Putamen (tissue), 1 donor: ENCODE measurements around the gene DKKL1.

Experiments
- DNase-seq: peaks from one replicate; pipeline ENCODE4 v3.0.0-alpha.2; 2016; ENCODE audit warnings: low spot score

The DKKL1 gene

DNA sequence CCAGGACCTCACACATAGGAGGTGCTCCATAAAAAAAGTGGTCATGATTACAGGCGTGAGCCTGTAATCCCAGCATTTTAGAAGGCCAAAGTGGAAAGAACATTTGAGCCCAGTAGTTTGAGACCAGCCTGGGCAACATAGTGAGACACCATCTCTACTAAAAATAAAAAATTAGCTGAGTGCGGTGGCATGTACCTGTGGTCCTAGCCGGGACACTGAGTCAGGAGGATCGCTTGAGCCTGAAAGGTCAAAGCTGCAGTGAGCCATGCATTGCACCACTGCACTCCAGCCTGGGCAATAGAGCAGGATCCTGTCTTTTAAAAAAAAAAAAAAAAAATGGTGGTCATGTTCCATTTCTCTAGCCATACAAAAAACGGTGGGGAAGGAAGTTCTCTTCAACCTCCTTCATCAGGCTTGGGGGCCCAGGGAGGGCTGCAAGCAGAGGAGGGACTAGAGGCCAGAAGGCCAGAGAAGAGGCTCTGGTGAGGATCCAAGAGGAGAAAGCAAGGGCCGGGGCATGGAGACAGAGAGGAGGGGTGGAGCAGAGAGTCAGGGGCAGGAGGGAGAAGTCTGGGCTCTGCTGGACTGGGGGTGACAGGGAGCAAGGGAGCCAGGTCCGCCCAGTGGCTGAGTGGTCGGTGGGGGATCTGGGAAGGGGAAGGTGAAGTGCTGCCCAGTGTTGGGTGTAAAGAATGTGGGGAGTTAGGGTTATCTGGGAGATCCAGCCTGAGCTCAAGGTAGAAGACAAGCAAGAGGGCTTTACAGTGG is 33.2 kb downstream of the DKKL1 start:
- no peak for DNase-seq

DNA sequence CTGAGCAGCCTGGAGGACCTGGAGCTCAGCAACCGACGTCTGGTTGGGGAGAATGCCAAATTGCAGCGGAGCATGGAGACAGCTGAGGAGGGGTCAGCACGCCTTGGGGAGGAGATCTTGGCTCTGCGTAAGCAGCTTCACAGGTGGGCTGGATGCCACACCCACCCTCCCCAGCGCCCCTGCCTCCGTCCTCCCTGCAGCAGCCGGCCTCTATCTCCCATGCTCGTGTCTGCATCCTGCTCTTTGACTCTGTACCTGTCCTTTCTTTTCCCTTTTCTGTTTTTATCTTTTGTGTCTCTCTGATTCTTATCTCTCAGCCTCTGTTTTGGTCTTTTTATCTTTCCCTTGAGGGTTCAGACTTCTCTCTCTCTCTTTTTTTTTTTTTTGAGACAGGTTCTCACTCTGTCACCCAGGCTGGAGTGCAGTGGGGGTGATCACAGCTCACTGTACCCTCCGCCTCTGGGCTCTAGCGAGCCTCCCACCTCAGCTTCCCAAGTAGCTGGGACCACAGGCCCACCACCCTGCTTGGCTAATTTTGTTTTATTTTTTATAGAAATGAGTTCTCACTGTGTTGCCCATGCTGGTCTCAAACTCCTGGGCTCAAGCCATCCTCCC is 34.4 kb downstream of the DKKL1 start:
- no peak for DNase-seq

DNA sequence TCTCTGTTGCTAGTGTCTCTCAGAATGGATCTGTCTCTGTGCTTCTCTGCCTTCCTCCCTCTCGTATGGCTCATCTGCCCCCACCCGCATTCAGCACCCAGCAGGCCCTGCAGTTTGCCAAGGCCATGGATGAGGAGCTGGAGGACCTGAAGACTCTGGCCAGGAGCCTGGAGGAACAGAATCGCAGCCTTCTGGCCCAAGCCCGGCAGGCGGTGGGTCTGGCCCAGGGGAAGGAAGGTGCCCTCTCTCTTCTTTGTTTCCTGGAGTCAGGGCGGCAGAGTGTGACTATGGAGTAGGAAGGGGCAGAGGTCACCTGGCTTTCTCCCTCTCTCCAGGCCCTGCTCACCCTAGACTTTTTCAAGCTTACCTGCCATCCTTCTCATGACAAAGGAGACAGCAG is 35.3 kb downstream of the DKKL1 start:
- DNase-seq = no peak

DNA sequence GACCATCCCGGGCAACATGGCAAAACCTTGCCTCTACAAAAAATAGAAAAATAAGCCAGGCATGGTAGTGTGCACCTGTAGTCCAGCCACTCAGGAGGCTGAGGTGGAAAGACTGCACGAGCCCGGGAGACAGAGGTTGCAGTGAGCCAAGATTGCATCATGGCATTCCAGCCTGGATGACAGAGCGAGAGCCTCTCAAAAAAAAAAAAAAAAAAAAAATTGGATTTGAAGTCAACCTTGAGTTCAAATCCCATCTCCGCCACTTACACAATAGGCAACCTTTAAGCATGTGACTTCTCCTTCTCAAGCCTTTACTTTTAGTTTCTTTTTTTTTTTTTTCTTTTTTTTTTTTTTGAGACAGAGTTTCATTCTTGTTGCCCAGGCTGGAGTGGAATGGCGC is 36.4 kb downstream of the DKKL1 start:
- DNase-seq = no peak

- DNase-seq = no peak
Measured at GRCh38 chr19:49403404-49404187, 39.9 kb downstream of the DKKL1 start.

DNA sequence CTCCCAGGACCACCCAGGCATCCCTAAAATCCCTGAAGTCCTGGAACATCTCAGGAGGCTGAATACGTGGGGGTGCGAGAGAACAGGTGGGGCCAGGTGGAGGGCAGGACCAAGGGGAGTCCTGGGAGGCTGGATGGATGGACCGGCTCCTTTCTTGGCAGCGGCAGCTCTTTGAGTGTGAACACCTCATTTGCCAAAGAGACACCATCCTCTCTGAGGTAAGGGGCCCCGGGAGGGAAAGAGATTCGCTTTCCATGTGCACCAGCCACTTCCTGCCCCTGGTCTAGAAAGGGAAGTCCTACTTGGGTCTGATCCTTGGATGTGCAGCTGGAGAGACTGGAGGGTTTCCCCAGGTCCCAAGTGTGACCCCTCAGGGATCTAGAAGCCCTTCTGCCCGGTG is 43.4 kb downstream of the DKKL1 start:
- DNase-seq = no peak

GRCh38 chr19:49407482-49408015 is 43.9 kb downstream of the DKKL1 start:
- DNase-seq = no peak

GRCh38 chr19:49408816-49409440 is 45.3 kb downstream of the DKKL1 start:
- DNase-seq = no peak

DNA sequence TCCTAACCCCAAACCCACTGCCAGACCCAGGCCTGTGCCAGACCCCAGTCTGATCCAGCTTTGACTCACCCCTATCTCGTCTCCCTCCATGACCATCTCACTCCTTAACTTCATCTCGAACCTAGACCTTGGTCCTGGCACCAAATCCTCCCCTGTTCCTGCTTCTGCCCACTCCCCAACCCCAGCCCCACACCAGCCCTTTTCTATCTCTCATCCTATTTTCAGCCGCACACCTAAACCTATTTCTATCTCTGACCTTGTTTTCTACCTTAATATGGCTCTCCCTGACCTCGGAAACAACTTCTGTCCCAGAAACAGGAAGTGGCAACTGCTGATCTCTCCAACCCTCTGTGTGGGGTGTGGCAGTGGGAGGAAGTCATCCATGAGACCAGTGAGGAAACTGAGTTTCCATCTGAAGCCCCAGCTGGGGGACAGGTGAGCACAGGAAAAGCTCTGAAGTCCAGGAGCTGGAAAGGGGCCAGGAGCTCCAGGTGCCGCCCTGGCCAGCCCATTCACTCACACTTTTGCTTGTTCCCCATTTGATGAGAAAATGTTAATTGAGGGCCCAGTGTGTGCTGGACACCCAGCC is 45.9 kb downstream of the DKKL1 start:
- DNase-seq = no peak

DNA sequence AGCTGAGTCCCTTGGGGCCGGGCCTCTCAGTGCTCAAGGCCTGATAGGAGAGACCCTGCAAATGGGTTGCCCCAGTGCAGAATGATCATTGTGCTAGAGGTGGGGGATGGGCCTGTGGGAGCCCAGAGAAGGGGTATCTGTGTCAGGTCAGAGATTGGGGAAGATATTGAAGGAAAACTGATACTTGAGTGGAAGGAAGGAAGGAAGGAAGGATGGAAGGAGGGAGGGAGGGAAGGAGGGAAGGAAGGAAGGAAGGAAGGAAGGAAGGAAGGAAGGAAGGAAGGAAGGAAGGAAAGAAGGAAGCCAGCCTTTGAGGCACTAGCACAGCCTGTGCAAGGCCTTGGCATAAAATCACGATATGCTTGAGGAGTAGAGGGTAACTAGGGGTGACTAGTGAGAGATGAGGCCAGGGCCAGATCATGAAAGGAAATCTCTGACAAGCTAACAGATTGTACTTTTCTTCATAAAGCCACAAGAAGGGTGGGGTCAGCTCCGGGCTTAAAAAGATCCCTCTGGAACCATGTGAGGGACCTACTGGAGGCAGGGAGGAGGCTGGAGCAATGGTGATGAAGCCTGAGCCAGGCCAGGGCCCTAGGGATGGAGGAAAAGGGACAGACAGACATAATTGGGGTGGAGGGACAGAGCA is 48.1 kb downstream of the DKKL1 start:
- no peak for DNase-seq

DNA sequence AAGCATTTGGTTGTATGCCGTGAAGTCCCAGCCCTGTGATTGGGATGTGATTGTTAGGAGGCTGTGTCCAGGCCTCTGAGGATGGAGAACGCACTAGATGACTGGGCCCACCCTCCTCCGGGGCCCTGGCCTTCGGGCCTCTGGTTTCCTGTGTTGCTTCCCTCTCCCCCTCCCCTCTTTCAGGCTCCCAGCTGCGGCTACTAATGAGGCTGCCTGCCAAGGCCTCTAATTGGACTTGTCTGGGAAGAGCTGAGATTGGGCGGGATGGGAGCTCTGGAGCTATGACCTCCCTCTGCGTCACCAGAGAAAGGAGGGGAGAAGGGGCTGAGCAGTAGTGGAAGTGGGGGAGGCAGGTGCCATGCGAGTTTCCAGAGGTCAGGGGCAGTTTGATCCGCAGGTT is 49.7 kb downstream of the DKKL1 start:
- no peak for DNase-seq

- DNase-seq = no peak
Measured at GRCh38 chr19:49414256-49414655, 50.6 kb downstream of the DKKL1 start.

DNA sequence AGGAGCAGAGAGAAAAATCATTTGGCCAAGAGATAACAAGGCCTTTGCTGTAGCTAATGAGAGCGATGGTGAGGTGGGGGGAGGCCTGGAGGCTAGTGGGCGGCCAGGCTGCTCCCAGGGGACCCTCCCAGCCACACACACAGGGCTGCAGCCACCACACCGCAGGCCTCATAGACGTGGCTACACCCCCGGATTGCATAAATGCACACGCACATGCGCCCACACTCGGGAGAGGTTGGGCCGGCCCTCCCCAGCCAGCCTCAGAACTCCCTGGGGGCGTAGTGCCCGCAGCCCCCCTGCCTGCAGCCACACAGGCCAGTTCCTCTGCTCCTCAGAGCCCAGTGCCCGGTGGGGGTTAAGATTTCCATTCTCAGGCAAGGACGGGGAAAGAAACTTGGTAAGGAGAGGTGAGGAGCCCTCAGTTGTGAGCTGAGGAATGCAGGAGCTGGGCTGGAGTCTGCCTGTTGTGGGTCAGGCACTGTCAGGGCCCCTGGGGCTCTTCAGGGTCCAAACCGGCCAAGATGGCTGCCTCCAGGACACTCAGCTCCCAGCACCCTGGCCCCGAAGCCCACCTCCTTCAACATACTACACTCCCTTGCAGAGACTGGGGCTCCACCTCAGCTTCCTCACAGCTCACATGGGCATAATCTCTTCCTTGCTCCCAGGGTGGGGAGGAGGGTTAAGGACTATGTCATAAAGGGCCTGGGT is 51.6 kb downstream of the DKKL1 start:
- no peak for DNase-seq

DNA sequence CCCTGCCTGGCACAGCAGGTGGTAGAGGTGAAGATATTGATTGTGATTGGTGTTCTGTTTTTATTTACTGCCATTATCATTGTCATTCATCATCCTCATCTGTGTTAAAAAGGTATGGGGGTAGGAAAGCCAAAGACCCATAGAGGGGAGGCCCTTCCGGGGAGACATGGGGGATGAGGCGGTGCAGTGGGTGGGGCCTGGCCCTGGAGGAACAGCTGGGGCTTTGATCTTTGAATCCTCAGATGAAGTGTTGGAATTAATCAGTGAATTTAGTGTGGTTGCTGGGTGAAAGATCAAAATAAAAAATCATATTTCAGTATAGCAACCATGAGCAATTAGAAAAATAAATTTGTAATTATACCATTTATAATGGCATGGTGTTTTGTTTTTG is 52.1 kb downstream of the DKKL1 start:
- DNase-seq = no peak

DNA sequence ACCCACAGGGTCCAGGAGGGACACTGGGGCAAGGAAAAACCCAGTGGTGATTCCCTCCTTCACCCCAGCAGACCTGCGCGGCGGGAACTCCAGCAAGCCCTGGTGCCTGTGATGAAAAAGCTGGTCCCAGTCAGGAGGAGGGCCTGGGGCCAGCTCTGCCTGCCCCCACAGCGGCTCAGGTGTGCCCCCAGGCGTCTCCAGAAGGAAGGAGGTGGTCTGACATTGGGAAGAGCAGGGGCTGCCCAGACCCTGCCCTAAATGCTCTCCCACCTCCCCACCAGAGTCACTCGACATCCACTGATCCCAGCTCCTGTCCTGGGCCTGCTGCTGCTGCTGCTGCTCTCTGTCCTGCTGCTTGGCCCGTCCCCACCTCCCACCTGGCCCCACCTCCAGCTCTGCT is 53.4 kb downstream of the DKKL1 start:
- no peak for DNase-seq

GRCh38 chr19:49418511-49418910 is 54.8 kb downstream of the DKKL1 start:
- no peak for DNase-seq

DNA sequence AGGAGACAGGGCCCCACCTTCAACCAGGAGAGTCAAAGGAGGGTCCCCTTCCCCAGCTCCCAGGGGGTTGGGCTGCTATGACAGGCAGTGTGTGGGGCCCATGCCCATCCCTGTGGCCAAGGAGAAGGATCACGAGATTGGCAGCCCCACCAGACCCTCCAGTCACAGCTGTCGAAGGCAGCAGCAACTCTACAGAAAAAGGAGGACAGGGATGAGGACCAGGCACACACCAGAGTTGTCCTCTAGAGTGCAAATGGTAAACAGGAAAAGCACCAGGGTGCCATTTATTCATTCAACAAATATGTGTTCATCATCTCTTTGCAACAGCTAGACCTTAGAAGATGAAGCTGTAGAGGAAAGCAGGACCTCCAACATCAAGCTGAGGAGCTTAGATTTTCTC is 55.5 kb downstream of the DKKL1 start:
- no peak for DNase-seq

GRCh38 chr19:49420227-49420626 is 56.5 kb downstream of the DKKL1 start:
- no peak for DNase-seq

DNA sequence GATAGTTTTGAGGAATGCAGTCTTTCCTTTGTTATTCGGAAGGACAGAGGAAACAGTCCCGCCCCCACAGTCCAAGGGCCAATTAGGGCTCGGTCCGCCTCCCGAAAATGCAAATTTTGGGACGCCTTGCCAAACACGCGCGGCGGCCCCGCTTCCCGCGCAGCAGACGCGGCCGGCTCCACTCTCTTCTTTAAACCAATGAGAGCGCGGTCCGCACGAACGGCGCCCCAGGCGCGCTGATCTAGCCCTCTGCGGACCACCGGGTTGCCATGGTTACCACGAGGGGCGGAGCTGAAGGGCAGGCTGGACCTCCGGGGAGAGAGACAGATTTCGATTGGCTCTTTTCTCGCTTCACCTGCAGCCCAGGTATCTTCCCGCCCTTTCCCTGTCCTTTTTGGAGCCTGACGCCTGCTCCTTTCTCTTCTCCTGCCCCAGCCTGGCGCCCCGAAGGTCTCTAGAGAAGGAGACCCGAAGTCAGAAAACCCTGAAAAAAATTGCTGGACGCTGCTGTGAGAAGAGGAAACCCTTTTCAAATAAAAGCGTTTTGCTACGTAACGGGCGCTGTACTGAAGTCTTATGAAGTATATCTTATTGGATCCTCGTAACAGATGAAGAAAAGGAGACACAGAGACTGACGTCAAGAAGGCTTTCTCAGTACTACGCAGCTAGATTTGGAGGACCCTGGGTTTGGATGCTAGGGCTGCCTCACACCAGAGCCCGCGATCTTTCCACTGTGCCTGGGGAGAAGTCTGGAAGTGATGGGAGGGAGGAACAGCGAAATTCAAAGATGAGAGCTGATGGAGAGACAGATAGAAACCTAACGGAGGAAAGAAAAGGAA is 57.6 kb downstream of the DKKL1 start:
- no peak for DNase-seq

GRCh38 chr19:49421878-49422202 is 58.2 kb downstream of the DKKL1 start:
- no peak for DNase-seq
